Activated T-helper 1 cell treated with Interleukin-2 at 50 U/mL for 16 hours (primary cell): ENCODE measurements around the gene VRK2.
"Not testable (repeated sequence)": the region's sequence is repeated elsewhere in the genome, so short reads cannot be mapped to it uniquely, and the experiment has no call there.

Experiments
- DNase-seq: peaks from one replicate; pipeline ENCODE4 v3.0.0-alpha.2; 2020; ENCODE audit warnings: low read depth

The VRK2 gene

GRCh38 chr2:58158481-58158880 lies 111.9 kb downstream of the VRK2 start:
- no peak for DNase-seq

- DNase-seq = no peak
These were observed 117.3 kb downstream of the VRK2 start for GRCh38 chr2:58163913-58164312.

- not testable (repeated sequence) for DNase-seq
These were observed 121.5 kb downstream of the VRK2 start for GRCh38 chr2:58168130-58168529.

- DNase-seq = not testable (repeated sequence)
These were observed 123.2 kb downstream of the VRK2 start for GRCh38 chr2:58169845-58170244.

GRCh38 chr2:58170334-58170933 lies 123.8 kb downstream of the VRK2 start:
- not testable (repeated sequence) for DNase-seq

- not testable (repeated sequence) for DNase-seq
These were observed 125.2 kb downstream of the VRK2 start for GRCh38 chr2:58171831-58172230.

GRCh38 chr2:58177187-58177586 lies 130.6 kb downstream of the VRK2 start:
- not testable (repeated sequence) for DNase-seq

- not testable (repeated sequence) for DNase-seq
These were observed 133.6 kb downstream of the VRK2 start for GRCh38 chr2:58180175-58180574.

GRCh38 chr2:58180635-58181034 lies 134.0 kb downstream of the VRK2 start:
- DNase-seq = no peak

GRCh38 chr2:58182527-58182926 lies 135.9 kb downstream of the VRK2 start:
- no peak for DNase-seq

- DNase-seq = no peak
These were observed 139.9 kb downstream of the VRK2 start for GRCh38 chr2:58186501-58186900.

GRCh38 chr2:58187022-58187421 lies 140.4 kb downstream of the VRK2 start:
- not testable (repeated sequence) for DNase-seq

GRCh38 chr2:58194458-58194857 lies 147.9 kb downstream of the VRK2 start:
- DNase-seq = no peak

- no peak for DNase-seq
These were observed 149.1 kb downstream of the VRK2 start for GRCh38 chr2:58195662-58196061.

- DNase-seq = no peak
These were observed 151.3 kb downstream of the VRK2 start for GRCh38 chr2:58197894-58198293.

GRCh38 chr2:58202404-58202803 lies 155.8 kb downstream of the VRK2 start:
- no peak for DNase-seq

GRCh38 chr2:58203018-58203417 lies 156.4 kb downstream of the VRK2 start:
- DNase-seq = no peak

GRCh38 chr2:58204195-58204959 lies 157.8 kb downstream of the VRK2 start:
- no peak for DNase-seq

GRCh38 chr2:58206785-58207184 lies 160.2 kb downstream of the VRK2 start:
- DNase-seq = no peak

GRCh38 chr2:58207189-58207588 lies 160.6 kb downstream of the VRK2 start:
- DNase-seq = no peak
